Measurements from ENCODE around the gene ABLIM1.

ABLIM1 gene

DNA sequence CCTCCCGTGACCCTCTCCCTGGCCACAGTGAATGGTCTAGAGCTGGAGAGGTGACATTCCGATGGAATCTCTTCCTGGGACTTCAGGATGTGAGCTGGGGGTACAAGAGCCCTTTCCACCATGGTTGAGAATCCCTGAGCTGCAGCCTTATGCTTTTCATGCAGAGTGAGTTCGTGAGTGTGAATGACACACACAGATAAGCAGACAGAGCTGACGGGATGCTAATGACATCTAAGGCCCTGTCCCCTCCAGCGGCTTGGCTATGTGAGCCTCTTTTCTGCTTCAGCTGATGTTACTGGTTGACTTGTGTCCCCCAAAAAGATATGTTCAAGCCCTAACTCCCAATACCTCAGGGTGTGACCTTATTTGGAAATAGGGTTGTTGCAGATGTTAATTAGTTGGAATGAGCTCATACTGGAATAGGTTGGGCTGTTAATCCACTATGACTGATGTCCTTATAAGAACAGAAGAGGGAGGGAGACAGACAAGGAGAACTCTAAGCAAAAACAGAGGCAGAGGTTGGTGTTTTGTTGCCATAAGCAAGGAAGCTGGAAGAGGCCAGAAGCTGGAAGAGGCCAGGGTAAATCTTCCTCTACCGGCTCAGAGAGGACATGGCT is 142.7 kb downstream of the ABLIM1 start:
- DNase-seq (ENCODE audit: low read depth) = no peak

DNA sequence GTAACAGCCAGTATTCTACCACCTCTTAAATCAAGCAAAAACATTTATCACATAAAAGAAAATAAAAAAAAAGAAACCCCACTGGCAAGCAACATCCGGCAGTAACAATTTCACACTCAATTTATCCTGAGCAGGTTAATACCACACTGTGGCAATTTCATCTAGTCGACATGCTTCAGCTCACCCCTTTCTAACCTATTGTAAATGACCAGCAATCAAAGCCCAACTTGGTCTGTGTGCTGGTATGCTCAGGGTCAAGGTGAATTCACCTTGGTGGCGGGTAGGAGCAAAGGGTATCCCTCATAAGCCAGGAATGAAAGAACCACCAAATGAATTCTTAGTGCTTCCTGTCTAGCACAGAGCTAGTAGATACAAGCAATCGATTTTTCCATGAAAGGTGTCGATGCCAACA is 144.7 kb downstream of the ABLIM1 start:
- DNase-seq (ENCODE audit: low read depth) = no peak

DNA sequence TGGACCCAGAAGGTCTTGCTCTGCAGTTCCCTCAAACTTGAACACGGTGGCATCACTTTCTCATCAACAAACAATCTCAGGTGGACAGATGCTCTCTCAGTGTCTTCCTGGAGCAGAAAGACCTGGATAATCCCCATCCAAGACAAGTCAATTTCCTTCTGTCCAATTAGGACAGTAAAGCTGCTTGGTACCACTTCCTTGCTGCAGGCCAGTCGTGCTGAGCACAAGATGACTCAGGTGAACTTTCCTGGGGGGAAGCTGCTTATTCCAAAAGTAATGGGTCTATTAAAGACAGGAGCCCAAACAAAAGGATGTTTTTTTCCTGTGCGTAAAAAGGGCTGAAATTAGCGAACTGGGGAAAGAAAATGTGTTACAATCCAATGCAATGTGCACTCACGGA is 146.2 kb downstream of the ABLIM1 start:
- DNase-seq (ENCODE audit: low read depth) = no peak

DNA sequence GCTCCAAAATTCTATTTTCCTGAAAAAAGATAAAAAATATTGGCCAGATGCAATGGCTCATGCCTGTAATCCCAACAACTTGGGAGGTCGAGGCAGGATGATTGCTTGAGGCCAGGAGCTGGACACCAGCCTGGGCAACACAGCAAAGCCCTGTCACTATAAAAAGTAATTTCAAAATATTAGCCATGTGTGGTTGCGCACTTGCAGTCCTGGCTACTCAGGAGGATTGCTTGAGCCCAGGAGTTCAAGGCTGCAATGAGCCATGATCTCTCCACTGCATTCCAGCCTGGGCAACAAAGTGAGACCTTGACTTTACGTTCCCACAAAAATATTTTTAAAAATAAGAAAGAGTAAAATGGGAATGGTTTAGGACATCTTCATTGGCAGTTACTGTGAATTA is 149.7 kb downstream of the ABLIM1 start:
- no peak for DNase-seq (ENCODE audit: low read depth)

DNA sequence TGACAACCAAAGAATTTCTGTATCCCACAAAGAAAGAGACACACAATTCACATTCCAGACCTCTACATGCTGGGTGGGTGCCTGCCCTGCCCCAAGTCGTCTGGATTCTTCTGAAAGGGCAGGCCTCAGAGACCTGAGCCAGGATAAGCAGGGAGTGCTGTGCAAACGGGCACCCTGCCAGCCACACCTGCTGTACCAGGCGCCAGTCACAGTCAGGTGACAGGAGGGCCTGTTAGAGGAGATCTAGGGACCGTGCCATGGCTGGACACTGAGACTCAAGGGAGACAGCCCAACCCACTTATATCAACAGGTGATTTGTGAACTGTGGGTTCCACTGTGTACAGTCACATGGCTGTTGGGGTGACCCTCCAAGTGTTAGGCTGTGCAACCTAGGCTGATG is 150.6 kb downstream of the ABLIM1 start:
- DNase-seq (ENCODE audit: low read depth) = no peak

DNA sequence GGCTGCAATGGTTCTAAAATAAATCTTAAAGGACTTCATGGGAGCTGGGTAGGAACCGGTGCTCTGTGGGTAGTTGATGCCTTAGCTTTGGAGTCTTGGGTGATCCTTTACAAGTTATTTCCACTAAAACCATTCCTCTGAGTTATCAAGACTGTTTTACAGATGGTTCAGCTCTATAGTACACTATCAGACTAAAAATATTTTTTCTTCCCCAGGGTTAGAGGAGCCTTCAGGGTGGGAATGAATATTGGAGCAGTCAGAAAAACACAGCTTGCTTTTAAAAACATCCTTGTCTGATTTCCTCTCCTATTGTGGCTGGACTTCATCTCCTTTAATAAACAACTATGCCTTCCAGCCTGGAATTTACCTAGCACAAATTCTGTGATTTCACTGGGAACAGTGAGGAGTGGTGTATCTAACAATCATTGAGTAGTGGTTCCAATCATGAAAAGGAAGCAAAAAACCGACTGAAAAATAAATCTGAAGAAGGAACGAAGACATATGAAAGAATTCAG is 151.1 kb downstream of the ABLIM1 start:
- no peak for DNase-seq (ENCODE audit: low read depth)

DNA sequence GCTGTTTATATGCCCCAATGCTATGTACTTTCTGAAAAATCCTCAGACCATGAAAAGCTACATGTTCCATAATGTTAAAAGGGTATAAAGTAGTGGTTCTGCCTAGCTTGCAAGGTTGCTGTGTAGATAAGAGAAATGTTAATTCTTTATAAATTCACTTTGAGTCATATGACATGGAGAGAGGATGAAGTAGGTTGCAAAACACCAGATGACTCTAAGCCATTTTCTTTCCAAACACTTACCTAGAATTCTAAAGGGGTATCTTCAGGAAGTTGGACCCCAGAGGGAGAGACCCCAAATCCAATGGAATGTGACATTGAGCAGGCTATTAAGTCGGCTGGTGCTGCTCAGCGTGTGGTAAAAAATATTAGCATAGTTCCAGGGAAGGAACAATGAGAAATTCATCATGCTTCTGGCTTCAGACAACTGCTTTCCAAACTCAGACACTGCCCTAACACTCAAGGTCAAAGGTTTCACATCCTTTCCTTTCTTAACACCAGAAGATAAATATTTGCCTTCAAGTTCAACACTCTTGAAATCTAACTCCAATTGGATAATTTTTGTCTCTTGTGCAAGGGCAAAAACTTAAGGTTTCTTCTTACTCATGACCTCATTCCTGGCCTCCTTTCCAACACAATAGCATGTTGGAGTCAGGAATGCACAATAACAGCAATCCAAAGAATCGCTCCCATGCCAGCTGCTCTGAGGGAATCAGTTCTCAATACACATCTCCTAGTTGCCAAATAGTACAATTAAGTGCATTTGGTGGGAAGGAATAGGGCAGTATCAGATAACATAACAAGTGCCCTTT is 153.1 kb downstream of the ABLIM1 start:
- no peak for DNase-seq (ENCODE audit: low read depth)

DNA sequence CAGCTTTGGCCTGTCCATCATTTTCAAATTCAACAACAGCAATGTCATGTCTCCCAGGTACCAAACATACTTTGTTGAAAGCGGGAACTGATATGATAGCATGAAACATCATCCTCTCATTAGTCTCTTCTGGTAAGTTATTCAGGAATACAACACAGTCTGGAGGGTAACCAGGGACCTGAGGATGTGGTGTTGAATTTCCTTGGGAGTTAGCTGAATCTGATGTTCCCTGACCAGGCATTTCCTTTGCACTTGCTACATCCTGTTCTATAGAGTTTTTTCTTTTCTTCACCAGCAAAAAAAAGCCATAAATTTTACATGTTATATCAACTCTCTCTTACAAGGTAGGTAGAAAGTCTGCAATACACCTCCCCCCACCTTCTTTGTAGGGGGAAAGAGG is 156.0 kb downstream of the ABLIM1 start:
- DNase-seq (ENCODE audit: low read depth) = no peak

DNA sequence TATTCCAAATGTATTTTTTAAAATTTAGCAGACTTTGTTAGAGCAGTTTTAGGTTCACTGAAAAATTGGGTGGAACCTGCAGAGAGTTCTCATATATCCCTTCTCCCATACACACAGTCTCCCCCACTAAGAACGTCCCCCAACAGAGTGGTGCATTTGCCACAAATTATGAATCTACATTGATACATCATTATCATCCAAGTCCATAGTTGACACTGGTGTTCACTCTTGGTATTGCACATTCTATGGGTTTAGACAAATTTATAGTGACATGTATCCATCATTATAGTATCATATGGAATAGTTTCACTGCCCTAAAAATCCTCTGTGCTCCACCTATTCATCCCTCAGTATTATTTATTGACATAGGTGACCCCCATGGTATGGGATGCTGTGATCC is 156.4 kb downstream of the ABLIM1 start:
- DNase-seq (ENCODE audit: low read depth) = no peak

DNA sequence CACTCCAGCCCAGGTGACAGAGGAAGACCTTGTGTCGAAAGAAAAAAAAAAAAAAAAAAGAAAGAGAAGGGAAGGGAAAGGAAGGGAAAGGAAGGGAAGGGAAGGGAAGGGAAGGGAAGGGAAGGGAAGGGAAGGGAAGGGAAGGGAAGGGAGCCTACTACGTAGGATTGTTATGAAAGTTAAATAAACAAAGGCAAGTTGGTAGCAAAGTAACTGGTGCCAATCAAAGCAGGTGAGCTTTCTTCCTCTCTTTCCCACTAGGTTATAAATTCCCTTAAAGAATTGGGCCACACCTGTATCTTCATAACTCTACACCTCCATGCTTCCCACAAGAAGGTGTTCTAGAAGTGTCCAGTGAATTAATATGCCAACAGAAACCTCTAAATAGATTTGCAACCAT is 157.4 kb downstream of the ABLIM1 start:
- DNase-seq (ENCODE audit: low read depth) = no peak

DNA sequence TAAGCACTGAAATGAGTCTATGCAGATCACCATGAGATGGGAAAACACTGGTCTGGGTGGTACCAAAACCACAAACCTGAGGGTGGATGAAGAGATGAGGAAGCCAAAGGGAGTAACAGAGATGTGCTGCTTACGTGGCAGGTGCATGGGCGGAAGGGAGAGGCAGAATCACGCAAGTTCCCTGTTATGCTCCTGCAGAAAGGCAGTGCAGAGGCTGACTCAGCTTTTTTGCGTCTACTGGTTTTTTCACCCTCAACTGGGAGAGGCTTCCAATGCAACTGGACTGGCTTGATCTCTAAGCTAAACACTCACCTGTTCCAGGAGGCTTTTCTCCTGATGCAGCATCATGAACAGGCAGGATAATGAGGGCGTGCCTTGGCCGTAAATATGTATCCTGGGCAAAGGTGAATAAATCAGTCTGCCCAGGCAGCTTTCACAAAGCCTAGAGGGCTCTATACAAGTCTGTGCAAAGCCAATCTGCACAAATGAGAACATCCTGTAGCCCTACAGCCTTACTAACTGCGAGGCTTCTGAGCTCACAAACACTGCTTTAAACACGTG is 158.4 kb downstream of the ABLIM1 start:
- peak; percentile 49 for DNase-seq (ENCODE audit: low read depth)

DNA sequence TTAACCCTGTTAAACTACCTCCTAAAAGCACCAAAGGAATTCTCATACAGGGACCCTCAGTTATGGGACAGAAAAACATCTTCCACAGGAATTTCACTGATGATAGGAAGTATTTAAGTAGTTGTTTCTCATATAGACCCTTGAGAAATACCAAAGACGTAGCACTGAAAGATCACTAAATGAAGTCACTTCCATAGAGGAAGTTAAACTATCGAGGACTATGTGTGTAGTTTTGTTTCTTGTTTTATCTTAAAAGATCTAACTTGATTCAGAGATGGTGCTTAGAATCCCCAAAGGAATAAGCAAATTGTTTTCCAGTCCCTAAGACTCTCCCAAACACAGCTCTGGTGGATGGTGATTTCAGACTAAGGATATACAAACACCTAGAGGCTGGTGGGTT is 159.0 kb downstream of the ABLIM1 start:
- DNase-seq (ENCODE audit: low read depth) = no peak

DNA sequence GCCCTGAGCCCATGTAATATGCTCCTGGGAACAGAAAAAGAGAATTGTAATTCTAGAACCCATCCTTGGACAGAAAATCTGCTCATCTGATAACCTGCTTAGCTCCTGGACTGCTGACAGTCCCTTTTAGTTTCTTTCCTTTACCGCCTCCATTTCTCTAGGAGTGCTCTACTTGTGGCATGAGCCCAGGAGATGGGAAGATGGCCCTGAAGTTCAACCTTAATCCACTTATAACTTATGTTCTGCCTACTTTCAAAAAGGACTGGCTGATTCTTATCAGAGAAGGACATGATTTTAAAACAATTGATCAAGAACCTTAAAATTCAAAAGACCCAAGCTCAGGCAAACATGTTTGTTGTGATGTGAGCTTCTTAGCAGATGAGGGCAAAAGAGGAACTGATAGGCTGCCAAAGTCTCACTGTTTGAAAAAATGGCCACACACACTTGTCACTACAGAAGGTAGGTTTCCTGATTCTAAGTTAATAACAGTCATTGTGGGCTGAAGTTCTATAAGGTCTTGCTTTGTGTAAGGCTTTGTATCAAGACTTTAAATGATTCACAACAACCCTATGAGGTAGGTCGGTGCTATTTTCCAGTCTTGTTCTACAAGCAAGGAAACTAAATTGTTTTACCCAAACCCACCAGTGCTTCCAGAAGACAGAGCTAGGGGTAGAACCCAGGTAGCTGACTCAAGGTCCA is 159.5 kb downstream of the ABLIM1 start:
- DNase-seq (ENCODE audit: low read depth) = no peak

DNA sequence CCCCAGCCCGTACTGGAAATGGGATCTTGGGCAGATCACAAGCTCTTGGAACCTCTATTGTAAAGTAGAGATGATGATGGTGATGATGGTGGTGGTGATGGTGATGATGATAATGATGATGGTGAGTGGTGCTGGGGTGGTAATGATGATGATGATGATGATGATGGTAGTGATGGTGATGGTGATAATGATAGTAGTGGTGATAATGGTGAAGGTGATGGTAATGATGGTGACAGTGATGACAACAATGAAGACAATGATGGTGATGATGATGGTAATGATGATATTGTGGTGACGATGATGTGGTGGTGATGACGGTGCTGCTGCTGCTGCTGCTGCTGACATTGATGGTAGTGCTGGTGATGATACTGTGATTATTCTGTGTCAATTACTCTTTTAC is 162.8 kb downstream of the ABLIM1 start:
- DNase-seq (ENCODE audit: low read depth) = no peak

DNA sequence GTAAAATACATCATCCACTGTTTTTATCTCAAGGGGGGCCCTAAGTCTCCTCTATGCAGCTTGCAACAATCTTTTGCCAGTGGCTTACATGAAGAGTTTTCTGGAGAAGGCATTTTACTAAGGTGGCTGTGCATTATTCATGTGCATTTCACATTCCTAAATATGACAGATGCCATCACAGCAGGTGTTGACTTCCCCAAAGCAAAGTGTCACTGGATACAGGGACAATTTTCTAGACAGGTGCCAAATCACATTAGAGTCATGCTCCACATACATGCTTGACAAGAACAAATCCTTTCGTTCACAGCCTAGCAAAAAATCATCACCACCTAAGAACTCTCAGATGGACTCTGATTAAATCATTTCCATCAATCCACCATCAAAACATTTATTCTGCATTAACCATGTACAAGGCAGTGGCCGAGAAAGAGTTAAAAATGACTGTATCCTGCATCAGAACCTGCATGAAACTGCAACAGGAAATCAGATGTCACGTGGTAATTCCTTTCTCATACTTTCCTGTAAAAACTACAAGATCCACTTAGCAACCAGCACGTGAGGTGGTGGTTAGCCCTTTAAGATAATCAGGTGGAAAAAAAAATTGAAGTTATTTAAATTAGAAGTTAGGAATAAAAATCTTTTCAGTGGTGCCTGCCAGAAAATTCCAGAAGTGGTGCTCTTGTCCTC is 165.6 kb downstream of the ABLIM1 start:
- DNase-seq (ENCODE audit: low read depth) = no peak

DNA sequence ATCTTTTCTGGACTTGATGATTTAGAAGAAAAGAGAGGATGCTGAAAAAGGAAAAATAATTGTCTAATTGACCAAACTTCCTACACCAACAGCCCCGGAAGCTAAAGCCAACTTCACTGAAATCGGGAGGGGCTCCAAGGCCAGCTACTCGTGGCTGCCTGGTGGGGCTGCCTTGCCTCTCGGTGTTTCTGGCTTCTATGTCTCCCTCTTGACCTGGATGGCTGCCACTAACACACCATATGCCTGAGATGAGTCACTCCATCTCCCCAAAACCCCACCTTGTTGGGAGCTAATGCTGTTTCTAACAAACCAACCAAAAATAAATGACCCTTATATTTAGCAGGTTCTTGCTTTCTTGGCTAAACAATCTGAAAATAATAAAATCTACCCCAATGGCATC is 166.1 kb downstream of the ABLIM1 start:
- no peak for DNase-seq (ENCODE audit: low read depth)

DNA sequence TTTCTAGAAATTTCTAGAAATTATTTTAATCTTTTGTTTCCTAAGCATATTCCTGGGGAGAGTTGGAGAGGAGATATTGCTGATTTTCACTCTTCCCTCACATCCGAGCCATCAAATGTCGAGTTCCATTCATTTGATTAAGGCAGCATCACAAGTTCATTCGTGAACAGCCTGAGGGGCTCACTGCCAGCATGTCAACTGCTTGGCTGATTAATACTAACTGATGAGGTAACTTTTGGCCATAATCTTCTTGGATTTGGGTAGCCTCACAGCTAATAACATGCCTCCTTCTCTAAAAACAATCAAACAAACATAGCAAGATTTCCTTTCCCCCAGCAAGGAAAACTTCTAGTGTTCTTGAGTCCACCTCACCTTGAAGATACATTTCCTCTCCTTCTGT is 166.7 kb downstream of the ABLIM1 start:
- no peak for DNase-seq (ENCODE audit: low read depth)

DNA sequence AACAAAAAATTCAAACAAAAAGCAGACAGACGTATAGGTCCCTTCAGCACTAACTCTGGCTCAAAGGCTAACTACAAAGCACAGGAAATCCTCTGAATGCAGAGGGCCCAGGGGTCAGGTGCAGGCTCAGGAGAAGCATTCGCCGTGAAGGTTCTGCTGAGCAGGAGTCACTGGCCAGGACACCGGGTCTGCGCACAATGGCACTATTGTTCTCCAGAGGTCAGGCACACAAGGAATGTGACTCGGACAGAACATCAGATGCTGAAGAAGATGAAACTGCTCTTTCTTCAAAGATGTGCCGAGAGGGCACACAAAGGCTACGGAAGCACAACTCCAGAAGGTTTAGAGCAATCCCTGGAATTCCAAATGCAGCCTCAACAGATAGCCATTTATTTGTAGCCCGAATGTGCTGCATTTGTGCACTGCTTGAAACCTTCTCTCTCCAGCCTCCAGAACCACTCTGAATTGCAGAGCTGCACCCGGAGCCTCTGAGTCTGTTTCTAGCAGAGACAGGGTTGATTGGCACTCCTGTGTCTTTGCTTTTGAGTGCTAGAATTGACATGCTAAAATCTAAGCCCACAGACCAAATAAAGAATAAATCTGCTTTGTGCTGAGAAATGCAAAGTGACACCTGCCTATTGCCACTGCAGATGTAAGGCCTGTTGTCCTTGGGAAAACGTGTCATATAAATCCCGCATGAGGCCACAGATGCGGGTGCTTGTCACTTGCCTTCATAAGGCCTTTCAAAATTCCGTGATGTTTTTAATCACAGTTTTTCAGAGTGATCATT is 168.4 kb downstream of the ABLIM1 start:
- no peak for DNase-seq (ENCODE audit: low read depth)

DNA sequence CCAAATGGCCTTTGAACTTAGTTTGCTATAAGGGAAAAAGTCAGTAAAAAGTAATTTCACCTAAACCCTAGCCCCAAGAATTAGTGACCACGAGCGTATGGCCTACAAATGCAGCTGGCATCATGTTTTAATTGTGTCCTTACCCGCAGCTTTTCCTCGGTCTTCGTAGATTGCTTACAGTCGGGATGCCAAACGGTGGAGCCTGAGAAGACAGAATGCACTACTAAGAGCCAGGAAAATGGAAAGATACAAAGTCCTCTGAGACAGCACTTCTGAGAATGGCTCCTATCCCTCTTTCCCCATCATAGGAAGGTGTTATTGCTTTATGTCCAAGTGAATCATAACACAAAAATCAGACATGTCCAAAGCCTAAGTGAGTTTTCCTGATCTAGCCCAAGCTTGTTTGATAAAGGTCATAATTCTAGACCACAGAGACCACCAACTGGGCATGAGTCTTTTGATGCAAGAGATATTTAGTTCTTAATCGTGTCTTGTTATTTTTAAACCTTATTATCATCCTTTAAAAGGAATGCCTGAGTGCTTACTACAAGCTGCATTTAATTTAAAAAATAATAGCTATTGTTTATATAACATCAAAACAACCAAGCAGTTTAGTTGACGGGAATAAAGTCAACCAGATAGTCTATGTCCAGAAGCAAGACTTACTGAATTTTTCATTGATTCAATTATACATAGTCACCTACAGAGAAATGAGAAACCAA is 170.1 kb downstream of the ABLIM1 start:
- DNase-seq (ENCODE audit: low read depth) = no peak

DNA sequence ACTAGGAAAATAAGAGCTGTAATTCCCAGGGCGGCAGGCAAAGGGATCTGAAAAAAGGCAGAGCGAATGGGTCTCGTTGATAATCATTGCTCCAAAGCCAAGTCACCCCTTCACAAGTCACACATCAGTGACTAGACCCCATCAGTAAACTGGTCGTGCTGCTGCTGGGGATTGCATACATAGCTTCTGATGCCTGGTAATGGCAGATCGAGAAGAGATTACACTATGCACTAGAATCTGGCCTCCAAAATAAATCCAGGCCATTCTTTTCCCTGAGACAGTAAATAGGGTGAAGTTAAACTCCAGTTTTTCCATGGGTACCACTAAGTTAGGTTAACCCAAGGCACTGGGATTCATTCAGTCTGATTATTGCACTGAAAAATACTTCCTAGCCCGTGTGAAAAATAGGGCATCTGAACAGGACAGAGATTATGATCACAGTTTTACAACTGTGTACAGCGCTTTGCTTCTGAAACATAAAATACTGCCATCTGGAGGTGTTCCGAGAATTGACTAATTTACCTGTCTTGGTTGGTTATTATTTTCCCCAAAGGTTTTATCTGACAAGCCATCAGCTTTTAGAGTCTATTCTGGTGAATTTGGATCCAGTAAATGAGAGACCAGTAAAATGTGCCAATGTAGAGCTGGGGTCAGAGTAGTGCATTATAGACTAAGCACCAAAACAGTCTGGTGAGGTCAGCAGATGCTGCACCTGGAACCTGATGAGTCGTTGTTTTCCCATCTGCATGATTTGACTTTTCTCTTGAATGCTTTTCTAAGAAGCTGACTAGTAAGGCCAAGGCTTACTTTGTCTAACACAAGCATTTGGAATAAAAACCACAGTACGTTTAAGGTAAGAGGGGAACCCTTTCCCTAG is 170.9 kb downstream of the ABLIM1 start:
- DNase-seq (ENCODE audit: low read depth) = no peak

Data from stimulated activated CD8-positive, alpha-beta memory T cell treated with anti-CD3 and anti-CD28 coated beads, Interleukin-7, amount 100 ng/mL, for 24 hours (primary cell).